ENCODE measurements around the gene AIPL1.

Gene AIPL1

DNA sequence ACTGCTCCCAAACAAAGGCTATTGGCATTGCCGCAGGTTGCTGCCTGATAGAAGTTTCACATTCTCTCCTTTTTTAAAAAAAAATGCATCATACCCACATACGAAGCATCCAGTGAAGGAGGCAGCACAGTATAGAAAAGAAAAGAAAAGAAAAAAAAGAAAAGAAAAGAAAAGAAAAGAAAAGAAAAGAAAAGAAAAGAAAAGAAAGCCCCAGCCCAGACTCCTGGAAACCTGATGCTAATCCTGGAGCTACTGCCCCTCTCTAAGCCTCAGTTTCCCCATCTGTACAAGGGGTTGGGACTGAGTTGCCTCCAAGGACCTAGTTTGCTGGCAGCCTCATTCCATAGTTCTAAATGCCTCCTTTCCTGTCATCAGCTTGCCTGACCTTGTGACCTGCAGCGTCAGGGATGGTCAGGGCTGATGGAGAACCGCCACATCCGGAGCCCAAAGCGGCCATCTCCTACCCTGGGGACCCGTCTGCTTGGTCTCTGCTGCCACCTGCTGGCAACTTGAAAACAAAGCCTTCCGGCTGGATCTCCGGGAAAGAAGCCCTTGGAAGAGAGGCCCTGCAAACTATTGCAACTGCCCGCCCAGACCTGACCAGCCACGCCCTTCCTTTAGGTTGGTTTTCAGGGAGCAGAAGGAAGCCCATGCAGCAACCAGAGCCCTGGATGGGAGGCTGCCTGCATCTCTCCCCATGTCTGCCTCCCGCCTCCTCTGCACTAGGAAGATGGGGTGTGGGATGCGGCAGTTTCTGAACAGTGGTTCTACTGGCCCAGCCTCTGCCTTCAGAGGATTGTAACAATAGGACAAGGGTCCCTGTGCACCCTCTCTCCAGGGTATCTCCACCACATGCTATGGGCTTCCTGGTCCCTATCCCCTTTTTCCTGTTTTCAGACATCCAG lies 13.0 kb downstream of the AIPL1 start:
- no peak for DNase-seq (ENCODE audit: low read depth, low spot score)

DNA sequence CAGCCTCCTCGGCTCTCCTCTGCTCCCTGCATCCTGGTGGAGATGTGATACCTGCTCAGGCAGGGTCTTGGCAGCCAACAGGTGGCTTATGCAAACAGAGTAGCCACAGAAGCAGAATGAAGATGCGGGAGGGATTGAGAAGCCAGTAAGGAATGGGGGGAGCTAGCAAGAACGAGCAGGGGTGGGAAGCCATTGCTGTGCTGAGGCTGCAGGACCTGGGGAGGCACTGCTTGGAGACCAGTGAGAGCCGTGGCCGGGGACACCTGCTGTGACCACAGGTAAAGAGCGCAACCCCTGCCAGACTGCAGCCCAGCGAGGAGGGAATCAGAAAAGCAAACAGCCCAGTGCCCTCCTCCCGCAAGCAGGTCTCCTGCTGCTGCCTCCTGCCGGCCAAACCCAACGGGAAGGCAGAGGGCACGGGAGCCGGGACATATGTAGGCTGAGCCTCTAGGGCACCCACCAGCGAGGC lies 14.7 kb downstream of the AIPL1 start:
- no peak for DNase-seq (ENCODE audit: low read depth, low spot score)

DNA sequence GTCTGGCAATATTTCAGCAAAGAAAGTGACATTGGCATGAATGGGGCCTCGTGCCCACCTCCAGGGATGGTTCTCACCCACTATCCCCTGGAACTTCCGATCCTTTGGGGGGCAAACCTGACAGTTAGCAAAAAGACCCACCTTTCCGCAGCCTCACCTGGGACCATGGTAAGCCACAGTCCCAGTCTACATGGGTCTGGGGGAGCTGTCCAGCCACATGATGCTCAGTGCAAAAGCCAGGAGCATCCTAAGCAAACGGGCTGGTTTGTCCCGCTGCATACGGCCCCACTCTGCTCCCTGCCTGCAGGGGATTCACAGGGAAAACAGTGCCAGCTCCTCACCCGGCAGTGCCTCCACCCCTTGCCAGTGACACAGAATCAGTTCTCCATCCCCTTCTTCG lies 19.3 kb downstream of the AIPL1 start:
- no peak for DNase-seq (ENCODE audit: low read depth, low spot score)

DNA sequence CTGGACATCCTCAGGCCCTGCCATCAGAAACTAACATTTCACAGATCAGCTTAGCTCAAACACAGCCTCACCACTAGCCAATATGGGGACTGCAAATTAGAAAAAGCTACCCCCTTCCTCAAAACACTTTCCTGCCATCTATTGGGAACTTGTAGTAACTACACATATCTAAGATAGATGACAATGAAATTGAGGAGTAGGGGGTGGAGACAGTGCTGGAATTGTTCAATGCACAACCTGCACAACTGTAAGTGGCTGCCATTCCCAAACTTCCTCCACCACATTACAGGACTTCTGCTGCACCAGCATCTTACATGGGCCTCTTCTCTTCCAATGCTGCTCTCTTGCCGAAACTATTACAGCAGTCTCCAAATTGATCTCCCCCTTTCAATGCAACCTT lies 21.9 kb downstream of the AIPL1 start:
- no peak for DNase-seq (ENCODE audit: low read depth, low spot score)

DNA sequence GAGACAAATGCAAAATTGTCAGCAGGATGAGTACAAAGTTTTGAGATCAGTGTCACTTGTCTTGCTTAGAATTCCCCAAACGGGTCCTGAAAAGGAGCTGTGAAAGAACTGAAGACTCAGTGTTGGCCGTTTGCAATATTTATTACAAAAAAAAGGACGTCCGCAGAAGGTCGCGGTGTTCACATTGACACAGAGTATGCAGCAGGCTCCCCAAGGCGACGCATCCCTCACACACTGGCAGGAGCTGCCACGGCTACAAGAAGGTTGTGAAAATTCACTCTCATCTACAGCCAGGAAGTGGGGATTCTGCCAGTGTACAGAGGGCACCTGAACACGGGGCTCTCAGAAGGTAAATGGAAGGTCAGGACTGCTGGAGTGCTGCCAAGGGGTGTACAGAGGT lies 26.2 kb downstream of the AIPL1 start:
- DNase-seq (ENCODE audit: low read depth, low spot score), result no peak

DNA sequence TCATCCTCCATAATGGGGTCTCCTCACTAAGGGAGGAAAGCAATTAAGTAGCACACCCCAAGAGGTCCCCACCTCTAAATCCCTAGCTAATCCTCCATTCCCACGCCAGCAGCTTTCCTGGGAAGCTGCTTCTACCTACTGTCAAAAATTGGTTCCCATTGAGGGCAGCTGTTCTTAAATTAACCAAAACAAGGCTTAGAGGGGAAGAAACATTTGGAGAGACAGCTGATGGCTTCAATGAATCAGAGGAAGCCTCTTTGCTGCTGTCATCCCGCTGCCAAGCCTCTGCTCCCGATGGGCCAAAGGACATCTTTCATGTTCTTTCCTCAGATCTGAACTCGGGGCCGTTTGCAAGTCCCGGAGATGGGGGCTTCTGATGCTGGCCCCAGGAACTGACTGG lies 26.6 kb downstream of the AIPL1 start:
- no peak for DNase-seq (ENCODE audit: low read depth, low spot score)

DNA sequence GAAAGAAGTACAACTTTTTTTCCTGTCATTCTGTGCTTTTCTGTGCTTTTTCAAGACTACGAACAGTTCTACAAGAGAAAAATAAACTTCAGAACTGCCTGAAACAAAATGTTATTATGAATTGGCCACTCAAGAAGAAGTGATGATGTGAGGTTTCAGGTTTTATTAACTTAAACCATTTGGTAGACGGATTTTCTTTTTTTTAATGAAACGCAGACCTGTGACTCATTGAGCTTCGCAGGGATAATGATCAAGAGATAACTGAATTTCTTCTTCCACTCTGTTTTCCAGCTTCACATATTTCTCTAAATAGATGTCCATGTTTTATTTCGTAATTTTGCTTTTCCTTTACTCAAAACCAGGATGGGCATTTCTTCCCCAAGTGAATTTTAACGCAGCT lies 32.7 kb downstream of the AIPL1 start:
- DNase-seq (ENCODE audit: low read depth, low spot score), result no peak

DNA sequence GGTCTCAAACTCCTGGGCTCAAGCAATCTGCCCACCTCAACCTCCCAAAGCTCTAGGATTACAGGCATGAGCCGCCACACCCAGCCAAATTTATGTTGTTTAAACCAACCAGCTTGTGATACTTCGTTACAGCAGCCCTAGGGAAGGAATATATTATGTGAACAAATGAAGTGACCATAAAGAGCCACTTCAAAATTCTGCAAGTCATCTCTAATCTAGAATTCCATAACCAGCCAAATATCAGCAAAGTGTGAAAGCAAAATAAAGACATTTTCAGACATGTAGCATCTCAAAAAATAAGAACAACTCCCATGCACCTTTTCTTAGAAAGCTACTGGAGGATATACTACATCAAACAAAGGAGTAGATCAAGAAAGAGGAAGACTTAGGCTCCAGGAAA lies 36.0 kb downstream of the AIPL1 start:
- DNase-seq (ENCODE audit: low read depth, low spot score), result no peak

DNA sequence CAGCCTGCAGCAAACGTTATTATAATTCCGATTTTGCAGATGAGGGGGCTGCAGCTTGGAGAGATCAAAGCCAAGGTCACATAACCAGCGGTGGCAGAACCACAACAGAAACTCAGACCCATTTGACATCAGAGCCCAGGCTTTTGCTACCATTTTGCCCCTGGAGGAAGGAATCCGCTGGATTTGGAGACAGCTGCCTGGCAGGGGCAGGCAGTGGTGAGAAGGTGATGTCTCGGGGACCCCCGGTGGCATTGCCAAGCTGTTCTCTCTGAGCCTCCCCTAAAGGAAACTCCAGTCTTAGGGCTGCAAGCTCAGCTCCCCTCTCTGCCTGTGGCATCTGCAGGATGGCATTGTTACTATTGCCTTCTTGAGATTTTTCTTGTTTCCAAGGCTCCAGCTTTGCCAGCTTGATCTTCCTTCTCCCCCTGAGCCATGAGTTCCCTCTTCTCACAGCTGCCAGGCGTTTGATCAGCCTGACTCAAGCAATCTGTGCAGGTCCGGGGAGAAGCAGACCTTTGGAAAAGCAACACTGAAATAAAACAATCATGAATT lies 40.8 kb downstream of the AIPL1 start:
- DNase-seq (ENCODE audit: low read depth, low spot score), result no peak

DNA sequence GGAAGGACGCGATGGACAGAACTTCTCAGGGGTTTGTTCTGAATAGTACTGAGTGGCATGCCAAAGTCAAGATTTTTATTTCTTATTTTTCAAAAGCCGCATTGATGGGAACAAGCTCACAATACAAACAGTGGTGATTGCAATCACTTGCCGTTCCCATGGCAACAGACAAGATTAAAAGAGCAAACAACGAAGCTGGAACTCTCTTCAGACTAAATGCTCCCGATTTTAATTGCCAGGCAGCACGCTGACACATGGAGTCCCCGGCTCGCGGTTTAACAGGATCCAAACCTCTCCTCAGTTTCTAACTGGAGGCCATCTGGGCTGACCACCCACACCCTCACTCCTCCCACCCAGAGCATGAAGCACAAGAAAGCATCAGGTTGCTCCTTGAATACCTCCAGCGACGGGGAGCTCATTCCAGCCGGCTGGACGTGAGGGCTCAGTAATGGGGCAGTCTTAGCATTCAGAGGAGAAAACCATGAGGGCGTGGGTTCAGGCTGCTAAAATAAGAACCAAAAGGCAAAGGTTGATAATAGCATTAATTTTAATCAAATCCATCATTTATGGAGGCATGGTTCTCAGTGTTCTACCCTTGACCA lies 41.5 kb downstream of the AIPL1 start:
- DNase-seq (ENCODE audit: low read depth, low spot score), result no peak

DNA sequence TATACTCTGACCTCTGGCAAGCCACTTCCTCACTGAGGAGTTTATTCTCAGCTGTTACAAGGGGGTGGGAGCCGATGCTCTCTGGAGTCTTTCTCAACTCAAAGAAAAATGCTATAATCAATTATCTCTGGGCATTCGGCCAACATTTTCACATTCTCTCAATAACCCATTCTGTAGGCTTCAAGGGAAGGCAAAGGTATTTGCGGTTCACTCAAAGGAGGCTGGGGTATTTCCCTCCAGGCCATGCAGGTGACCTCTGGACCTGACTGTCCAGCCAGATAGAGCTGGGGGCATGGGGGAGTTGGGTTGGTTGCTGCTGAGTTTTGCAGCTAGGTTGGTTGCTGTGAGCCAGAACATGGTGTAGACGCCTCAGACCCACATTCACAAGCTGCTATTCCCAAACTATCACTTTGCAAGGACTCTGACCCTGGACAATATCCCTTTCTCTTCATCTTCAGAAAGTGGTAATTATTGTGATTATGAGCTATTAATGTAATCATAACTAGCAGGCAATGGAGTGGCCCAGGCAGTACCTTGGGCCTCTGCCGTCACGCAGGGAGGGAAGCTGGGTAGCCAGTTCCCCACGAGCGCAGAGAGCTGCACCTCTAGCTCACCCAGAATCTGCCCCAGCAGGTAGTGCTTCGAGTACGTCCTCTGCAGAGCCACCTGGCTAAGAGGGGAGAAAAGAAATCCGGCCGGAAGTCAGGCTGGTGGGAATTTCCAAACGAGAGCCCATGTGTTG lies 42.1 kb downstream of the AIPL1 start:
- DNase-seq (ENCODE audit: low read depth, low spot score), result no peak

DNA sequence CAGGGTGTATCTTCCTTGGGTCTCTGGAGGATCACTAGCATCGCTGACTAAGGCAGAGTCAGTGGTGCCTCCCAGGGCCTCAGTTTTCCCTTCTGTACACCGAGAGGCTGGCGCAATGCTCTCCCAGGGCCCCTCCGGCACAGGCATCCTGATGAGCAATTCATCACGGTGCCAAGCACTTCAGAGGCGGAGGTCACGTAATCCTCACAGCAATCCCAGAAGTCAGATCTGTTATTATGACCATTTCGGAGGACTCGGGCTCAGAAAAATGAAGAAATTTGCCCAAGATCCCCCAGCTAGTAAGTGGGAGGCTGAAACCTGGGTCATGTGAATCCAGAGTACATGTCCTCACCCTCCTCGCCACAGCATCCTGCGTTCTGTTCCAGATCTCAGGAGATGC lies 46.5 kb downstream of the AIPL1 start:
- DNase-seq (ENCODE audit: low read depth, low spot score), result no peak

DNA sequence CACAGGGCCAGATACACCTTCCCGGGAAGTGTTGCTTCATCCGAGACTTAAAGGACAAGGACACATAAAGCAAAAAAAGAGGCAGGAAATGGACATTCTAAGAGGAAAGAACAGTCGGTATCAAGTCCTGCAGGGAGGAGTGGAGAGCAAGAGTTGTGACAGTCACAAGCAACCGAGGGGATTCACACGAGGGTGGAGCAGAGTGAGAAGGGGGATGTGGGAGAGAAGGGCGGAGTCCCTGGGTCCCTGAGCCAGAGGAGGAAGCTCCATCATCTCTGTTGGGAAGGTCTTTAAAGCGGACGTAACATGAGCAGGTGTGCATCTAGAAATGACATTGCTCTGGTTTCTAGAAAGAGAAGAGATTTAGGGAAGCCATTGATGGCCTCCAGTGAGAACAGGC lies 47.1 kb downstream of the AIPL1 start:
- DNase-seq (ENCODE audit: low read depth, low spot score), result no peak

DNA sequence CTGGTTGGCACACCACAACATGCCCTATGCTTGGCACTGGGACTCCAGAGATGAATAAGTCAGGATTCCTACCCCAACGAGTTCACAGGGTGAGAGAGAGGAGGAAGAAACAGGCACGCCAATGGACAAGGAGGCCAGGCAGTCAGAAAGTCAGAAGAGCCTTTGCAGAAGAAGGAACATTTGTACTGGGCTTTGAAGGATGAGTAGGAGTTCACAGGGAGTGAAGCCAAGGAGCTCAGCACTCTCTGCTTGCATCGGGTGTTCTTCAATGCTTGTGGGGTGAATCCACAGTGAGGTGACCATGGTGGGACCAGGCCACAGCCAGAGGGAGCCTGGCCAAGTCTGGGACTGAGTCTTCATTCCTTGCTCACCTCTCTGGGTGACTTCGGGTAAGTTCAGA lies 47.5 kb downstream of the AIPL1 start:
- DNase-seq (ENCODE audit: low read depth, low spot score), result no peak

DNA sequence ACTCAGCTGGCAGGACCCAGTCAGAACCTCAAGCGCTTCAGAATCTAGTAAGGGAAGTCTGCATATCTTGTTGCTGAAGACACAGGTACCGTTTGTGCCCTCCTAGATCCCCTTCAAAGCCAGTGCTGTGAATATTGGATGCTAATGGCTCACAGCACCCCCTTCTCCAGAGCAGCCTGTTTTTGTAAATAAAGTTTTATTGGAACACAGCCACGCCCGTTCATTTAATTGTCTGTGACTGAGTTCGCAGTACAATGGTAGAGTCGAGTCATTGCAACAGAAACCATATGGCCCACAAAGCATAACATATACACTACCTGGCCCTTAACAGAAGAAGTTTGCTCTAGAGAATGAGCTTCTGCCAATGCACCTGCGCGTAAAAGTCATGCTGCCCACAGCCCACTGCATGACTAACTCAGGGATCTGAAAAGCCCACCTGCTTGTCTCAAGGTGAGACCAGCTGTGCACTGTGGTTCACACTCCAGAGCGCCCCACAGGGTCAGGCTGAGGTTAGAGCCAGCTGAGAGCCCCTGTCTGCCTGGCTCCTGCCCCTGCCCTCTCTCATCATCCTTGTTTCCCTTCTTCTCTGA lies 48.8 kb downstream of the AIPL1 start:
- no peak for DNase-seq (ENCODE audit: low read depth, low spot score)

DNA sequence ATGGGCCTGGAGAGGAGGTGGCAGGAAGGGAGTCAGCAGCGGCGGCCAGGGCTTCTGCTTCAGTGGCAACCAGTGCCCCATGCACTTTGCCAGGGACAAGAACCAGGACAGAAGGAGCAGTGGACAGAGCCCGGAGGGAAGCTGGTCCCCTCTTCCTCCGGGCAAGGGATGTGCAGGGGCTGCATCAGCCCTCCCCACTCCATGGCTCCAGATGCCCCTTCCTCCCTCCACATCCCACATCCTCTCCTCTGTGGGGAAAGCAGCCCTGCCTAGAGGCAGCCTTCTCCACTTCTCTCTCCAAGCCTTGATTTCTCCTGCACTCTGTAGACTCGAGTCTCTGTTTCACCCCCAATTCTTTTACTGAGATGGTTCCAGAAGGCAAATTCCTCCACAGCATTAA lies 50.4 kb downstream of the AIPL1 start:
- no peak for DNase-seq (ENCODE audit: low read depth, low spot score)

DNA sequence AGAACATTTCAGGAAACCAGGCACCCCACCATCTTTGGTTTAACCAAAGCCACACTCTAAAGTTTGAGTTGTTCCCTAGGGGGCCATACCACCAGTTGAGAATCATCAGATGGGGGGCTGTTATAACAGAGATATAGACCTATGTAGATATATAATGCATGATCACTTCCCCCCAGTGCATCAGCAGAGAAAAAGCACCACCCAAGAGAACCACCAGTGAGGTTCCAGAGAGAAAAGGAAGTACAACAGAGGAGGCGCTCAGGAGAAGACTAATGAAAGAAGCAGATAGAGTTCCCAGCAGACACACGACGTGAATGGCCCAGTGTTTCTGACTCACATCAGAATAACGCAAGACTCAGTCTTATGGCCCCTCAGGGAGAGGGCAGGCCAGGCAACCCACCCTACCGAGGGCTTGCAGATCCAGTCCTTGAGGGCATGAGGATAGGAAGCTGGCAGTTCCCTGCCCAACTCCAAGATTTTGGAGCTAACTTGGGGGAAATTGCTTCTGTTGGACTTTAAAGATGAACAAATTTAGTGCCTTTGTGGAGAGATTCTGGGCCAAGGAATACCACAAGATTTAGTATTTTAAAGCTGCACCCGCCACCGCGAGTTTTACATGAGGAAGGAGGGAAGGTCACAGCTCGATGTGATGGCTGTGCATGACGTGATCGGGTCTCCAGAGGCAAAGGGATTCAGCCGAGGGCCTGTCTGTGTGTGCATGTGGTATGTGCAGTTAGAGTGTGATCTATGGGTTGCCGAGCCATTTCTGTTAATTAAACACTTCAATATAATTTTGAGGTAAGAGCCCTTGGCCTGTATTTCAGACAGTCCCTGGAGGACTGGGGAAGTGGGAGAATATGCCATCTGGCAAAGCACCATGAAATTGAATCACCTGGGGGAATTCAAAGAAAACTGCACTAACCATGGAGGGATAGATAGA lies 53.1 kb downstream of the AIPL1 start:
- no peak for DNase-seq (ENCODE audit: low read depth, low spot score)

DNA sequence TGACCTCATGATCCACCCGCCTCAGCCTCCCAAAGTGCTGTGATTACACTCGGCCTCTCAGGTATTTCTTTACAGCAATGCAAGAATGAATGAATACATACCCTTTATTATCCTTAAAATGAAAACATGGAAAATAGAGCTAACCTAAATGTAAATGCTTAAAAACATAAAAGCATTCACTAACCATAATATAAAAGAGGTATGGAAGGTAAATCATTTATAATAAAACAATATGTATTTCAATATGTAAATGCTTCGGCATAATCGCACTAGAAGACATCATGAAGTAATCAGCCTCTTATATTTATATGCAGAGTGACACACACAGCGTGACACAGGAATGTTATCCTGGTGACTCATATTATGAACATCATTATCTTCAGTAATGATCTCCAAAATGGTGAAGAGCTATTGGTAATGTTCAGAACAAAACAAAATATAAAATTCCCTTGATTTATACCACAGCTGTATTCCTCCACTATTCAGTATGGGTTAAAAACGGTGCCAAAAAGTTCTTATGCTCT lies 53.9 kb downstream of the AIPL1 start:
- no peak for DNase-seq (ENCODE audit: low read depth, low spot score)

DNA sequence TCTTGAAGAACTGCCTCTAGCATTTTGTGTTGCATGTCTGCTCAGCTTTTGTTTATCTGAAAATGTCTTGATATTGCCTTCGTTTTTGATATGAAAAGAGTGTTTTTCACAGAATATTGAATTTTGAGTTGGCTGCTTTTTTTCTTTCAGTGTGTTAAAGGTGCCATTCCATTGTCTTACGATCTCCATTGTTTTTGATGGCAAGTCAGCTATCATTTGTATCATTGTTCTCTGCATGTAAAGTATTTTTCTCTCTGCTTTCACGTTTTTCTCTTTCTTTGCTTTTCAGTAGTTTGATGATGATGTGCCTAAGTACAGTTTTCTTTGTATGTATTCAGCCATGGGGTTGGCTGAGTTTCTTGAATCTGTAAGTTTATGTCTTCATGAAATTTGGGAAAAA lies 57.0 kb downstream of the AIPL1 start:
- DNase-seq (ENCODE audit: low read depth, low spot score), result no peak

DNA sequence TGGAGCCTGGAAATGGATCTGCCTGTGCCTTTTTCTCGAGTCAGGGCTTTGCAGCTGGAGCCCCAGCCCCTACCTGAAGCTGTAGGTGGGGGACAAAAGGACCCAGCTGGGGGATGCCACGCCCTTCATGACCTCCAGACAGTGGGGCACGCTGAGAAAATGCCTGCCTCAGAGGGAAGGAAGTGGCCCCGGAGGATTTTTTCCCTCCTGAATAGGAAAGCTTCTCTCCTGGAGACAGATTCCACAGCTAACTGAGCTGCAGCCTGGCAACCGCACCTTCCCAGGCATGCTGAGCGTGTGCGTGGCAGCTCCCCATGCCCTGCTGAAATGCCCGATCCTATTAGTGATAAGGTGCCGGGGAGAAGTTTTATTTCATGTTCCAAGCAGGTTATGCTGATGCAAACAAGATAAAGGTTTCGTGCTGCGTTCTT lies 58.0 kb downstream of the AIPL1 start:
- no peak for DNase-seq (ENCODE audit: low read depth, low spot score)

Measured in iPS DF 19.7 (cell line).